ENCODE data around the gene EGFL6.
A peak's percentile ranks its signal among the peaks of the same experiment; 100 is the strongest.
"Not testable (repeated sequence)": the region's sequence is repeated elsewhere in the genome, so short reads cannot be mapped to it uniquely, and the experiment has no call there.

The EGFL6 gene

DNA sequence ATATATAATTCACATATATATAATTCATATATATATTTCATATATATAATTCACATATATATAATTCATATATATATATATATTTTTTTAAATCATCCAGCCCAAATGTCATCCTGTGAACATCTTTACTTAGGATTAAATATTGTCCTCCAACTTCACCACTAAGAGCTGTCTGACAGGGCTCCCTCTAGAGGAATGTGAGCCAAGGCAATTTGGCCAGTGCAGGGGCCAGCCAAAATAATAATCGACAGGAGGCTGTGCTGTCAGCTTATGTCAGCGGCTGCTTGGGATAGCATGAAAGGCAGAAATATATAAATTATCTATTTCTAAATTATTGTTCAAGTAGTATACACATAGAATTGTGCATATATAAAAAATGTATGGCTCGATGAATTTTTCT is 29.5 kb downstream of the EGFL6 start:
- DNase-seq: no peak

DNA sequence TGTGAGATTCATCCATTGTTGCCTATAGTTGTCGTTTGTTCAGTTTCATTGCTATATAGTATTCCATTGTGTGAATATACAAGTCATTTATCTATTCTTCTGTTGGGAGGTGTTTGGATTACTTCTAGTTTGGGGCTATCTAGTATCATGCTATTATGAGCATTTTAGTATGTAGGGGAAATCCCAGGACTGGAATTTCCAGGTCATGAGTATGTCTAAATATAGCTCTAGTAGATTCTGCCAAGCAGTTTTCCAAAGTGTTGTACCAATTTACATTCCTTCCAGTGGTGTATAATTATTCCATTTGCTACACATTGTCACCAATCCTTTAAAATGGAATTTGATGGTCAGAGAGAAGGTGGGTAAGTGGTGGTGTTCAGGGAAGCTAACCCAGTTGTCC is 30.1 kb downstream of the EGFL6 start:
- peak; percentile 25 for DNase-seq

DNA sequence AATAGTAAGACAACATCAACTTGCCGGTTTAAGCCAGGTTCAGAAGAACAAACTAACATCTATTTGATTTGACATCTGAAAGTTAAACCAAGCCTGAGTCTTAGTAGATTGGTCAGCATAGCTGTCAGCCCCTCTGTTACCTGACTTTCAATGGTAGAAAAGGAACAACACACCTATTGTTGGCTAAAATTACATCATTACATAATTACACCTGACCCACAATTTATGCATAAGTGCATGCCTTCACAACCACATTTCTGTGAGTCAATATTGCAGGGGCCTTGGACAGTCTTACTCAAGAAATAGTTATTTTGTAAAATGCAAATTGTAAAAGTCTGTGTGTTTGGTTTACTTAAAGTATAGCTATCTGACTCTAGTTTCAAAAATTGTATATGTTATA is 36.2 kb downstream of the EGFL6 start:
- DNase-seq: no peak

- DNase-seq: no peak
Observed at GRCh38 chrX:13607331-13607995, 38.1 kb downstream of the EGFL6 start.

GRCh38 chrX:13607996-13608365 is 38.6 kb downstream of the EGFL6 start:
- DNase-seq: no peak

- no peak for DNase-seq
Observed at GRCh38 chrX:13614154-13614553, 44.8 kb downstream of the EGFL6 start.

GRCh38 chrX:13620207-13620606 is 50.8 kb downstream of the EGFL6 start:
- no peak for DNase-seq

GRCh38 chrX:13622401-13622964 is 53.1 kb downstream of the EGFL6 start:
- DNase-seq: no peak

- DNase-seq: no peak
Observed at GRCh38 chrX:13627306-13627705, 57.9 kb downstream of the EGFL6 start.

DNA sequence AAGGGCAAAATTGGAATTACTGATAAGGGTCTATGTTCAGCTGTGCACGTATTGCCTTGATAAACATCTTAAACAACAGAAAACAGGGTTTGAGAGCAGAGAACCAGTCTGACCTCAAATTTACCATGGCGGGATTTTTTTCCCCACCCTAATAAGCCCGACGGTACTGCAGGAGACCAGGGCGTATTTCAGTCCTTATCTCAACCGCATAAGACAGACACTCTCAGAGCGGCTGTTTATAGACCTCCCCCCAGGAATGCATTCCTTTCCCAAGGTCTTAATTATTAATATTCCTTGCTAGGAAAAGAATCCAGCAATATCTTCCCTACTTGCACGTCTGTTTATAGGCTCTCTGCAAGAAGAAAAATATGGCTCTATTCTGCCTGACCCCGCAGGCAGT is 67.8 kb downstream of the EGFL6 start:
- not testable (repeated sequence) for DNase-seq

- no peak for DNase-seq
Observed at GRCh38 chrX:13638021-13638420, 68.6 kb downstream of the EGFL6 start.

DNA sequence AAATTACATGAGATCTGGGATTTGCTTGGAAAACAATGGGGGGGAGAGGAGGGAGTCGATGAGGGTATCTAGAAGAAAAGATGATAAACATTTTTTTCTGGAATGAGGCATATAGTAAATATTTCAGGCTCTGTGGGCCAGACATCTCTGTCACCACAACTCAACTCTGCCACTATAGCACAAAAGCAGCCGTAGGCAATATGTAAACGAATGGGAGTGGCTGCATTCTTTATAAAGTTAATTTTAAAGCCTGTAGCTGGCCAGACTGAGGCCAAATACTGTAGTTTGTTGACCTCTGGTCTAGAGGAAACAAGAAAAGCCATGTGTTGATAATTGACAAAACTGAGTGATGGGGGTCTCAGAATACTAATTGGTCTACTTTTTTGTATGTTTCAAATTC is 69.4 kb downstream of the EGFL6 start:
- DNase-seq: no peak

DNA sequence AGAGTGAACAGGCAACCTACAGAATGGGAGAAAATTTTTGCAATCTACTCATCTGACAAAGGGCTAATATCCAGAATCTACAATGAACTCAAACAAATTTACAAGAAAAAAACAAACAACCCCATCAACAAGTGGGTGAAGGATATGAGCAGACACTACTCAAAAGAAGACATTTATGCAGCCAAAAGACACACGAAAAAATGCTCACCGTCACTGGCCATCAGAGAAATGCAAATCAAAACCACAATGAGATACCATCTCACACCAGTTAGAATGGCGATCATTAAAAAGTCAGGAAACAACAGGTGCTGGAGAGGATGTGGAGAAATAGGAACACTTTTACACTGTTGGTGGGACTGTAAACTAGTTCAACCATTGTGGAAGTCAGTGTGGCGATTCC is 72.3 kb downstream of the EGFL6 start:
- DNase-seq: not testable (repeated sequence)

DNA sequence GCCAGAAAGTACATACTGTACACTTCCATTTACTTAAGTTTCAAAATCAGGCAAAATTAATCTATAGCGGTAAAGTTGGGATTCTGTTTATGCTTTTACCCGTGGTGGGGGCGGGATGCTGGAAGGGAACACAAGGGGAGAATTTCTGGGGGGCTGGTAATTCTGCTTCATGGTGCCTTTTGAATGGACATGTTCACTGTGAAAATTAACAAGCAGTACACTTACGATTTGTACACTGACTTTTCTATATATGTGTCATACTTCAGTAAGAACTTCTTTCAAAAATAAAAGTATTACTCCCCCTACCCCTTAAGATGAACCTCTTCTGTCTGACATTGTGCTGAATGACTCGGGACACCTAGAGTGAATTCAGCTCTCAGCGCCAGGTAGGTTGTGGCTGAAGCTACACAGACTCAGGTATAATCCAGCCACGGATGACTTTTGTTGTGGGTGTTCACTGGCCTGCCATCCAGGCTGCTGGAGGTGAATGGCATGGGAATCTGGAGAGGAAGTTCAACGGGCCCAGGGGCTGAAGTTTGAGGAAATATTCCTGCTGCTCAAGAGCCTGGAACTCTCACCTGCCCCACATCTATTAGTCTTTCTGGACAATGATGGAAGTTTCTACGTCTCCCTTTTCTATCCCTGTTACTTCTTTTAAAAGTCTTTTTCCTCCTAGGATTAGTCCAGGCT is 76.2 kb downstream of the EGFL6 start:
- no peak for DNase-seq

GRCh38 chrX:13646154-13646549 is 76.8 kb downstream of the EGFL6 start:
- DNase-seq: peak; percentile 44

GRCh38 chrX:13647709-13648212 is 78.4 kb downstream of the EGFL6 start:
- DNase-seq: peak; percentile 75

- DNase-seq: peak; percentile 6
Observed at GRCh38 chrX:13648336-13648735, 78.9 kb downstream of the EGFL6 start.

DNA sequence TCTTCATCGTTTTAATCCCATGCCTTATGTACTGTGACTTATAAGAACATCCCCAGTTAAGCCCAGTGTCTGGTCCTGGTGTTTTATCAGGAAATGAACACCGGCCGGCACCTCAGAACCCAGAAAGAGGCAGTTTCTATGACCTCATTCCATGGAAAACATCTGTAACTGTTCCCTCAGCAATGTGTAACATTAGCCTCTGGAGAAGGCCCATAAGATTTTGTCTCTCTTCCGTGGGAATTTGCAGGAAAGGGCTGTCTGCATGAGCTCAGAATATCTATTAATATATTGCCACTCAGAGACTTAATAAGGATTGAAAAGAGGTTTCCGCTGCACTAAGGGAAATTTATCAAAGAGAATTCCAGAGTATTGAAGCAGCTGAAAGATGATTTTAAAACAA is 80.4 kb downstream of the EGFL6 start:
- no peak for DNase-seq

DNA sequence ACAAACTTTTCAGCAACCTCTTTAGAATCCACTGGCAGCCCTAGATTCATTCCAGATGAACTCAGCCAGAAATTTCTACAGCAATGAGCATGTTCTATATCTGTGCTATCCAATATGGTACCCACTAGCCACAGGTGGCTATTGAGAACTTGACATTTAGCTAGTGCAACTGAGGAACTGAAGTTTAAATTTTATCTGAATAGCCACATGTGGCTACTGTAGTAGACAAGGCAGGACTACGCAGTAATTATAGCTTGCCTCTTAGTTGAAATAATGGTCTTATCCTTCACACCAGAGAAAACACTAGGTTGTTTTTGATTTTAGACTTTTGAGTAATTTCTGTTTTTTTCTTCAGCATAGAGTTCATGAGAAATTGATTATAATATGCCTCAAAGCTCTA is 80.9 kb downstream of the EGFL6 start:
- no peak for DNase-seq

DNA sequence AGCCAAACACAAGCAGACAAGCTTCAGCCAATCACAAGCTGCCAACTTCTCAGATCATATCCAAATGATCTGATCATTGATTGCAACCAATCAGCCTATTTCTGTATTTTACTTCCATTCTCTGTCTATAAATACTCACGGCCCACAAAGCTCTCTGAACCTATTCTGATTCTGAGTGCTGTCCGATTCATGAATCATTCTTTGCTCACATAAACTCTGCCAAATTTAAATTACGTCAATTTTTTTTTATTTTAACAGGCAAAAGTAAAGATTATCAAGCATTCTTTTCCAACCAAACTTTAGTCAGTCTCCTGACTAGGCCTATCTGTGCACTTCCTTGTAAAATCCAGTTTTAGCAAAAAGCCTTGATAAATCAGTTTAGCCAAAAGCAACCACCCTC is 81.7 kb downstream of the EGFL6 start:
- no peak for DNase-seq

DNA sequence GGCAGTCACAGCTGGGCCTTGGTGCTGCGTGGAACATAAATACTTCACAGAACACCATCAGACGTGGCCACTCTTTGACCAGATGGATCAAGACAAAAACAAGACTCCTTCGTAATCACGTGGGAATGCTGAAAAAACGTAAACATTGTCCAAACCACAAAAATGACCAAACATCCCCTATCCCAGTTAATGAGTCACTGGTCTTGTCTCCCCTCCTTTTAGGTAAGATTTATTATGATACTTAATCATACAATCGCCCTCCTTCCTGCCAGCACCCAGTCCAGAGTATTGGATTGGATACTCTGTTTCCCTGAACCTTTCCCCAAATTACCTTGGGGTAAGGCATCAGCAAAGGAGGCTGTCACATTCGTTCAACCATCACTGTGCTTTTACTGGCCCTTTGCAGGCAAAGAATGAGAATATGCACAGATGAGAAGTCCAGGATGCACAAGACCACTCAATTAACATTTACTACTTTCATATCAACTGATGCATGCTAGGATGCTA is 82.9 kb downstream of the EGFL6 start:
- DNase-seq: peak; percentile 6

- peak; percentile 95 for DNase-seq
Observed at GRCh38 chrX:13652850-13653693, 83.7 kb downstream of the EGFL6 start, which contains the start of gene TCEANC. Gene TCEANC, plus strand, starts transcription at chrX:13653141. Its CDS starts 9,368 bp downstream, at chrX:13662509.

GRCh38 chrX:13654116-13654515 is 84.7 kb downstream of the EGFL6 start:
- no peak for DNase-seq

Measured in inflammatory macrophage treated with lipopolysaccharide for 4 hours (primary cell).